Tibial nerve (tissue), 4 donors: ENCODE data around the gene PACSIN2. TPM values are rescaled to one million over a fixed set of nuclear protein-coding genes. Genes with fewer than 3 reads are reported as not detected.
"Not testable (repeated sequence)": the region's sequence is repeated elsewhere in the genome, so short reads cannot be mapped to it uniquely, and the experiment has no call there.

ENCODE experiments used
- DNase-seq, 2 donors: peaks; one replicate each; pipeline ENCODE4 v3.0.0-alpha.2; 2019; ENCODE audit warnings: low spot score in 2 of 2
- H3K27ac ChIP-seq, 4 donors: fragments of 200-600 bp; sonication (generic) in 3 of 4; one replicate each; pipeline ENCODE4 v1.5.1; 2017 to 2019; ENCODE audit warnings: mild to moderate bottlenecking in 1 of 4
- H3K27me3 ChIP-seq, 2 donors: fragments of 200-600 bp; sonication (generic) in 1 of 2; one replicate each; pipeline versions ENCODE4 v1.5.1 to v1.6.0; 2017 to 2019
- H3K36me3 ChIP-seq, 3 donors: fragments of 200-600 bp; sonication (generic); one replicate each; pipeline ENCODE4 v1.5.1; 2018 to 2019
- H3K4me1 ChIP-seq, 4 donors: fragments of 200-600 bp; sonication (generic) in 3 of 4; one replicate each; pipeline ENCODE4 v1.5.1; 2017 to 2019
- H3K4me3 ChIP-seq, 4 donors: fragments of 200-600 bp; sonication (generic) in 3 of 4; one replicate each; pipeline ENCODE4 v1.5.1; 2017 to 2019; ENCODE audit warnings: mild to moderate bottlenecking in 1 of 4, moderate library complexity in 1 of 4
- H3K9me3 ChIP-seq, 4 donors: fragments of 200-600 bp; sonication (generic) in 3 of 4; one replicate each; pipeline ENCODE4 v1.5.1; 2017 to 2019
- EP300 ChIP-seq, 2 donors: sonication (generic); formaldehyde crosslinking; IDR thresholded peaks; one replicate each; pipeline ENCODE4 v1.6.1; 2017; ENCODE audit warnings: antibody characterized with exemption in 2 of 2, mild to moderate bottlenecking in 1 of 2
- POLR2A ChIP-seq, 2 donors: fragments of 450-650 bp; IDR thresholded peaks; one replicate each; pipeline ENCODE4 v1.6.1; 2017; ENCODE audit warnings: antibody characterized with exemption in 2 of 2, mild to moderate bottlenecking in 2 of 2, moderate library complexity in 2 of 2
- WGBS, 2 donors: methylation state at CpG; one replicate each; pipeline ENCODE4 v1.1.5; 2018; 5-methylcytosine and 5-hydroxymethylcytosine counted together
- total RNA-seq, 4 donors: library from RNA; depleted of rRNA; stranded (reverse); fragments of >200 nt; gene quantifications; one replicate each; pipeline ENCODE4 v1.1.0, GENCODE V29; 2016
- TF ChIP-seq, protein P1 (sequence below), 5 experiments: fragments of 200-600 bp in 3 of 5; fragments of 450-650 bp in 2 of 5; sonication (generic) in 3 of 5; IDR thresholded peaks; one replicate each; pipeline ENCODE4 v1.5.1; 2016 to 2019; ENCODE audit warnings: antibody characterized with exemption in 5 of 5, mild to moderate bottlenecking in 3 of 5, moderate library complexity in 2 of 5

Gene PACSIN2
- total RNA-seq, 4 donors from 2014 or later = 45.9 to 78.2 (median 59.0) TPM

DNA sequence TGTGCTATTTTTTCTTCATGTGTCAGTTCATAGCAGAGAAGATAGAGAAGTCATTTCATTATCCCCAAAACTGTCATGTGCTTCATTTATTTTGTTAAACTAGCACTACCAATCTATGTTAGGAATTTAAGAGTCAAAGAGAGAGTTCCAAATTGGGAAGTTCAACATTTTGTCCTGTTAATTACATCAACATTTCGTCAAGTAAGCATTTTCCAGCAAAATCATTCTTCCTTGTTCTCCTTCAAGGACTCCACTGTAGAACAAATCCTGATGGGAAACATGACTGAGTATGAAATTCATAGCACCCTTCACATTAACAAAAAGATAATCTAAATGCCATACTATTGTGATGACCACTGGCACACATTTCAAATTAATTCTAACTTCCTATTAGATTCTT is 59.1 kb downstream of the PACSIN2 start:
- Histone ChIP-seq H3K27ac (no peak overlapping the region), H3K9me3 (no peaks in the 10 kb centered on the region), H3K4me3 (no peak overlapping the region), H3K4me1 (peaks cover 0 to 70% (median 28%) of the 10 kb centered on the region in 4 donors), H3K27me3 (no peaks in the 10 kb centered on the region), H3K36me3 (peaks cover 0 to 6% (median 0%) of the 10 kb centered on the region in 3 donors)
- DNase-seq = no peak
- no peak for TF ChIP-seq POLR2A (IDR thresholded peaks at IDR 0.05)
- no peak for TF ChIP-seq EP300 (IDR thresholded peaks at IDR 0.05)
- TF ChIP-seq, protein P1, sequence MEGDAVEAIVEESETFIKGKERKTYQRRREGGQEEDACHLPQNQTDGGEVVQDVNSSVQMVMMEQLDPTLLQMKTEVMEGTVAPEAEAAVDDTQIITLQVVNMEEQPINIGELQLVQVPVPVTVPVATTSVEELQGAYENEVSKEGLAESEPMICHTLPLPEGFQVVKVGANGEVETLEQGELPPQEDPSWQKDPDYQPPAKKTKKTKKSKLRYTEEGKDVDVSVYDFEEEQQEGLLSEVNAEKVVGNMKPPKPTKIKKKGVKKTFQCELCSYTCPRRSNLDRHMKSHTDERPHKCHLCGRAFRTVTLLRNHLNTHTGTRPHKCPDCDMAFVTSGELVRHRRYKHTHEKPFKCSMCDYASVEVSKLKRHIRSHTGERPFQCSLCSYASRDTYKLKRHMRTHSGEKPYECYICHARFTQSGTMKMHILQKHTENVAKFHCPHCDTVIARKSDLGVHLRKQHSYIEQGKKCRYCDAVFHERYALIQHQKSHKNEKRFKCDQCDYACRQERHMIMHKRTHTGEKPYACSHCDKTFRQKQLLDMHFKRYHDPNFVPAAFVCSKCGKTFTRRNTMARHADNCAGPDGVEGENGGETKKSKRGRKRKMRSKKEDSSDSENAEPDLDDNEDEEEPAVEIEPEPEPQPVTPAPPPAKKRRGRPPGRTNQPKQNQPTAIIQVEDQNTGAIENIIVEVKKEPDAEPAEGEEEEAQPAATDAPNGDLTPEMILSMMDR (IDR thresholded peaks at IDR 0.05) = no peak
- WGBS, 2 donors = 94 to 98% methylated on average over 1 of the region's 1 CpG

DNA sequence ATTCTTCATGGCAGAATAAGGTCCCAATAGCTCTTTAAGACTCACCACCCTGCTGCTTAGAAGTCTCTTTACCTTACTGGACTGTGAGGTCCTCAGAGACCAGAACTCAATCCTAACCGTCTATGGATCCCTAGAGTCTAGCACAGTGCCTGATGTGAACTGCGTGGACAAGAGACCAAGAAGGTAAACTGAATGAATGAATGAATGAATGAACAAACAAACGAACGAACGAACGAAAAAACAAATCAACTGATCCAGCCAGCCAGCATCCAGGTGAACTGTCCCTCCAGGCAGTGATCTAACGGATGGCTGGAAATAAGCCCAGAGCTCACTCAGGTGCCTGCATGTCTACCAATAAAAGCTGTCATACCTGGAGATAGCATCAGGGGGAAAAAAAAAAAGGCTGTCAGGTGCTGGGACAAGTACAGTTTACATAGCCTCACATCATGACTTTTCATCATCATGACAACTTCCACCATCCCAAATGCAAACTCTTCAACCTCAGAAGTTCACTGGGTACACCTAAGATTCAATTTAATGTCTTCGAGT is 59.8 kb downstream of the PACSIN2 start:
- H3K36me3 ChIP-seq = peaks cover 0 to 6% (median 0%) of the 10 kb centered on the region in 3 donors
- H3K27me3 ChIP-seq = no peaks in the 10 kb centered on the region
- no peak for DNase-seq
- no peak overlapping the region for H3K27ac ChIP-seq
- TF ChIP-seq, protein P1 (IDR thresholded peaks at IDR 0.05) = no peak
- no peak for TF ChIP-seq EP300 (IDR thresholded peaks at IDR 0.05)
- TF ChIP-seq POLR2A (IDR thresholded peaks at IDR 0.05) = no peak
- no peak overlapping the region for H3K4me3 ChIP-seq
- peaks cover 0 to 68% (median 21%) of the 10 kb centered on the region in 4 donors for H3K4me1 ChIP-seq
- WGBS, 2 donors = 93 to 96% methylated on average over 8 of the region's 8 CpGs
- H3K9me3 ChIP-seq = no peaks in the 10 kb centered on the region

DNA sequence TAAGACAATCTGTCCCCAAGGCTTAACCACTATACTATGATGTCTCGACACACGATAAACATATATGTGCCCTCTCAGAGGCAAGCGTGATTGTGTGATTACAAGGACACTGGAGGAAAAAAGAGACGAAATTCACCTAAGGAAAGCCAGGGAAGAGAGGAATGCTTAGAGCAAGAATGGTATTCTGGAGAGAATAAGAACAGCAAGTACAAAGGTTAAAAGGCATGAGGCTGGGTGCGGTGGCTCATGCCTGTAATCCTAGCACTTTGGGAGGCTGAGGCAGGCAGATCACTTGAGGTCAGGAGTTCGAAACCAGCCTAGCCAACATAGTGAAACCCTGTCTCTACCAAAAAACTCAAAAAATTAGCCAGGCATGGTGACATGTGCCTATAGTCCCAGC is 61.2 kb downstream of the PACSIN2 start:
- H3K4me3 ChIP-seq, H3K9me3 ChIP-seq, H3K27me3 ChIP-seq, DNase-seq, H3K27ac ChIP-seq, H3K36me3 ChIP-seq: not testable (repeated sequence)
- H3K4me1 ChIP-seq = peaks cover 0 to 68% (median 11%) of the 10 kb centered on the region in 4 donors
- 82 to 83% methylated on average over 6 of the region's 6 CpGs for WGBS, 2 donors

DNA sequence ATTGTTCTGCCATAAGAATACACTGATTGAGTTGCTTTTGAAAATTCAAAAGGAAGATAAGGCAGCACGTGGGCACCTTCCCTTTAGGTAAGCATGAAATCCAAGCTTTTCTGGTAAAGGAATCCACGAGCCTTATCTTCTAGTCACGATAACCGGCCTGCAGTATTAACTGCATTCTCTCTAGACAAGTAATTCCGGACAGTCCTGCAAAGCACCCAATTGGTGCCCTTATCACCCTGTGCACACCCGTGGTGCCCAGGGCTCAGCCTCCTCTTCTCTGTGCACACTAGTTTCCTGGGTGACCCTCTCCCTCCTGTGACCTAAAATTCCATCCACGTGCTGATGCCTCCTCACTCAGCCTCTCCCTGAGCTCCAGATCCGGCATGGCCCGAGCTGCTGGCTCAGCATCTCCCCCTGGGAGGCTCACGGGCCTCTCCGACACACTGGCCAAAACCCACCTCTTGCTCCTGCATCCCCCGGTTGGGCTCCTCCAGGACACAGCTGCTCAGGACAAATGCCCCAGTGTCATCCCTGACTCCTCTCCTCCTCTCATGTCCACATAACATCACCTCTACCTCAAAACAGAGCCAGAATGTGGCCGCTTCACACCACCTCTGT is 63.7 kb downstream of the PACSIN2 start:
- H3K27me3 ChIP-seq = no peaks in the 10 kb centered on the region
- no peak overlapping the region for H3K27ac ChIP-seq
- H3K4me3 ChIP-seq = no peak overlapping the region
- no peaks in the 10 kb centered on the region for H3K9me3 ChIP-seq
- 67 to 71% methylated on average over 13 of the region's 13 CpGs for WGBS, 2 donors
- H3K4me1 ChIP-seq = peaks cover 0 to 68% (median 18%) of the 10 kb centered on the region in 4 donors
- DNase-seq = no peak
- peaks cover 0 to 6% (median 0%) of the 10 kb centered on the region in 3 donors for H3K36me3 ChIP-seq
- TF ChIP-seq, protein P1 (IDR thresholded peaks at IDR 0.05) = no peak
- no peak for TF ChIP-seq EP300 (IDR thresholded peaks at IDR 0.05)
- no peak for TF ChIP-seq POLR2A (IDR thresholded peaks at IDR 0.05)

DNA sequence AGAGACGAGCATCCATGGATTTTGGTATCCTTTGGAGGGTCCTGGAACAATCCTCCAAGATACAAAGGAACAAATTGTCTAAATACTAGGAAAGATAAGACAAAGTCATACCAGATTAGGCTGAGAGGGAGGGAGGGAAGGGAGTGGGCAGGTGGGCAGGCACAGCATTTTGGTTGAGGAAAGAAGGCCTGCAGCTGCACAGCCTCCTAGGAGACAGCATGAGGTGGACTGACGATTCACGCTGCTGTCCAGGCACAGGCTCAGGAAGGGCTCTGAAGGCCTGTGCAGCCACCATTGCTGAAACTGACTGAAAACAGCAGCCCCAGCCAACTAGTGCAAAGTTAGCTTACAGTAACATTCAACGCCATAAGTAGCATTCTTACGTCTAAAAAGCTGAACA is 64.7 kb downstream of the PACSIN2 start:
- 80 to 84% methylated on average over 5 of the region's 5 CpGs for WGBS, 2 donors
- Histone ChIP-seq H3K4me3 (no peak overlapping the region), H3K9me3 (no peaks in the 10 kb centered on the region), H3K4me1 (peaks cover 0 to 77% (median 22%) of the 10 kb centered on the region in 4 donors), H3K27me3 (no peaks in the 10 kb centered on the region), H3K36me3 (peaks cover 0 to 3% (median 0%) of the 10 kb centered on the region in 3 donors), H3K27ac (no peak overlapping the region)
- TF ChIP-seq, protein P1 (IDR thresholded peaks at IDR 0.05) = no peak
- TF ChIP-seq POLR2A (IDR thresholded peaks at IDR 0.05) = no peak
- no peak for TF ChIP-seq EP300 (IDR thresholded peaks at IDR 0.05)
- no peak for DNase-seq
